Upper lobe of left lung (tissue), 6 donors: ENCODE measurements around the gene PRKN. TPM values are rescaled to one million over a fixed set of nuclear protein-coding genes. Genes with fewer than 3 reads are reported as not detected.

Experiments
- ATAC-seq, 2 donors: fragments of 200-7000 bp; cut with Tn5 transposase; one replicate each; pipeline ENCODE4 v1.9.1; 2022; ENCODE audit warnings: mild to moderate bottlenecking in 2 of 2, moderate library complexity in 2 of 2; ENCODE audit not compliant: low FRiP score in 2 of 2
- DNase-seq, 2 donors: peaks; one replicate each; pipeline ENCODE4 v3.0.0-alpha.2; 2019 to 2020
- H3K27ac ChIP-seq, 4 donors: fragments of 200-600 bp; sonication (generic); one replicate each; pipeline ENCODE4 v1.5.1; 2016 to 2019
- H3K27me3 ChIP-seq, 4 donors: fragments of 200-600 bp; sonication (generic); one replicate each; pipeline ENCODE4 v1.5.1; 2017 to 2019
- H3K36me3 ChIP-seq, 4 donors: fragments of 200-600 bp; sonication (generic); one replicate each; pipeline ENCODE4 v1.5.1; 2016 to 2019
- H3K4me1 ChIP-seq, 4 donors: fragments of 200-600 bp; sonication (generic); one replicate each; pipeline ENCODE4 v1.5.1; 2018 to 2019
- H3K4me3 ChIP-seq, 4 donors: fragments of 200-600 bp; sonication (generic); one replicate each; pipeline ENCODE4 v1.5.1; 2017 to 2019; ENCODE audit warnings: mild to moderate bottlenecking in 2 of 4, moderate library complexity in 1 of 4
- H3K9me3 ChIP-seq, 4 donors: fragments of 200-600 bp; sonication (generic); one replicate each; pipeline ENCODE4 v1.5.1; 2018 to 2019
- CTCF ChIP-seq, 6 experiments: fragments of 450-650 bp in 4 of 6; fragments of 200-600 bp in 2 of 6; sonication (generic) in 2 of 6; IDR thresholded peaks; one replicate each; pipeline ENCODE4 v1.5.1; 2016 to 2019; ENCODE audit warnings: antibody characterized with exemption in 6 of 6
- EP300 ChIP-seq, 4 donors: sonication (generic); formaldehyde crosslinking; IDR thresholded peaks; one replicate each; pipeline ENCODE4 v1.5.1; 2017; ENCODE audit warnings: antibody characterized with exemption in 4 of 4, control low read depth in 2 of 4
- POLR2A ChIP-seq, 4 donors: fragments of 450-650 bp; IDR thresholded peaks; one replicate each; pipeline ENCODE4 v1.5.1; 2016 to 2017; ENCODE audit warnings: antibody characterized with exemption in 4 of 4, mild to moderate bottlenecking in 2 of 4
- POLR2AphosphoS5 ChIP-seq, 2 donors: sonication (generic); formaldehyde crosslinking; IDR thresholded peaks; one replicate each; pipeline ENCODE4 v1.5.1; 2017; ENCODE audit warnings: antibody characterized with exemption in 2 of 2
- WGBS, 2 donors: methylation state at CpG; one replicate each; pipeline ENCODE4 v1.1.5; 2017 to 2018; 5-methylcytosine and 5-hydroxymethylcytosine counted together
- total RNA-seq, 6 donors: library from RNA; depleted of rRNA in 4 of 6; stranded (reverse); fragments of >200 nt in 4 of 6; gene quantifications; one replicate each; pipeline versions ENCODE4 v1.1.0 to v1.2.1, GENCODE V29; 2016 to 2021
- donor health status: DM: no; HTN: no; CAD: no; lungs with moderate emphysema.
- donor health status: DM: no; HTN: yes; CAD: no; lungs with severe emphysema.

Gene PRKN
- total RNA-seq, 6 donors from 2014 or later, result 2.7 to 29.3 (median 5.5) TPM

- Histone ChIP-seq H3K27ac (no peak overlapping the region), H3K36me3 (no peaks in the 10 kb centered on the region), H3K27me3 (no peaks in the 10 kb centered on the region), H3K9me3 (no peaks in the 10 kb centered on the region), H3K4me1 (peaks cover 0 to 11% (median 1%) of the 10 kb centered on the region in 4 donors), H3K4me3 (no peak overlapping the region)
- no peak for DNase-seq
- no peak for ATAC-seq
- no peak for TF ChIP-seq POLR2AphosphoS5 (IDR thresholded peaks at IDR 0.05)
- no peak for TF ChIP-seq EP300 (IDR thresholded peaks at IDR 0.05)
- no peak for TF ChIP-seq CTCF (IDR thresholded peaks at IDR 0.05)
- TF ChIP-seq POLR2A (IDR thresholded peaks at IDR 0.05), result no peak
- 77 to 84% methylated on average over 4 of the region's 4 CpGs for WGBS, 2 donors
Measured at GRCh38 chr6:161440299-161440698, 1287.3 kb downstream of the PRKN start.

- H3K27ac ChIP-seq, result no peak overlapping the region
- DNase-seq (no peak), ATAC-seq (peak in 1 of 2 donors; percentile 67)
- peaks cover 0 to 3% (median 0%) of the 10 kb centered on the region in 4 donors for H3K4me1 ChIP-seq
- TF ChIP-seq EP300 (IDR thresholded peaks at IDR 0.05) (no peak), CTCF (IDR thresholded peaks at IDR 0.05) (no peak), POLR2AphosphoS5 (IDR thresholded peaks at IDR 0.05) (no peak), POLR2A (IDR thresholded peaks at IDR 0.05) (no peak)
- no peaks in the 10 kb centered on the region for H3K36me3 ChIP-seq
- no peaks in the 10 kb centered on the region for H3K9me3 ChIP-seq
- no peak overlapping the region for H3K4me3 ChIP-seq
- H3K27me3 ChIP-seq, result no peaks in the 10 kb centered on the region
- 69 to 72% methylated on average over 12 of the region's 12 CpGs for WGBS, 2 donors
Measured at GRCh38 chr6:161439093-161439492, 1288.5 kb downstream of the PRKN start.

GRCh38 chr6:161438430-161439030, 1289.0 kb downstream of the PRKN start:
- Histone ChIP-seq H3K36me3 (no peaks in the 10 kb centered on the region), H3K4me3 (no peak overlapping the region), H3K27me3 (no peaks in the 10 kb centered on the region), H3K27ac (no peak overlapping the region), H3K9me3 (no peaks in the 10 kb centered on the region), H3K4me1 (peaks cover 0 to 3% (median 0%) of the 10 kb centered on the region in 4 donors)
- ATAC-seq (no peak), DNase-seq (no peak)
- WGBS, 2 donors, result 92% methylated on average over 12 of the region's 12 CpGs
- TF ChIP-seq EP300 (IDR thresholded peaks at IDR 0.05) (no peak), POLR2A (IDR thresholded peaks at IDR 0.05) (no peak), CTCF (IDR thresholded peaks at IDR 0.05) (no peak), POLR2AphosphoS5 (IDR thresholded peaks at IDR 0.05) (no peak)

GRCh38 chr6:161437851-161438250, 1289.7 kb downstream of the PRKN start:
- 90 to 94% methylated on average over 3 of the region's 3 CpGs for WGBS, 2 donors
- no peaks in the 10 kb centered on the region for H3K27me3 ChIP-seq
- no peak for TF ChIP-seq EP300 (IDR thresholded peaks at IDR 0.05)
- no peak for TF ChIP-seq CTCF (IDR thresholded peaks at IDR 0.05)
- TF ChIP-seq POLR2A (IDR thresholded peaks at IDR 0.05), result no peak
- no peak for TF ChIP-seq POLR2AphosphoS5 (IDR thresholded peaks at IDR 0.05)
- H3K27ac ChIP-seq, result no peak overlapping the region
- H3K4me1 ChIP-seq, result peaks cover 0 to 3% (median 0%) of the 10 kb centered on the region in 4 donors
- H3K9me3 ChIP-seq, result no peaks in the 10 kb centered on the region
- ATAC-seq (no peak), DNase-seq (no peak)
- H3K36me3 ChIP-seq, result no peaks in the 10 kb centered on the region
- H3K4me3 ChIP-seq, result no peak overlapping the region
